Kidney epithelial cell (primary cell): ENCODE measurements around the gene KLHL34. TPM values are rescaled to one million over a fixed set of nuclear protein-coding genes. Genes with fewer than 3 reads are reported as not detected.

Experiments used
- DNase-seq: peaks from one replicate; pipeline ENCODE4 v3.0.0-alpha.2; 2010; ENCODE audit warnings: low read depth
- H3K27me3 ChIP-seq: 2 replicates; pipeline ENCODE4 v1.6.0; 2011; ENCODE audit warnings: low read length; ENCODE audit not compliant: control insufficient read depth, insufficient read depth
- H3K36me3 ChIP-seq: 2 replicates; pipeline ENCODE4 v1.5.1; 2011; ENCODE audit warnings: low read length; ENCODE audit not compliant: control insufficient read depth, insufficient read depth
- H3K4me3 ChIP-seq: 2 replicates; pipeline ENCODE4 v1.5.1; 2011; ENCODE audit warnings: low read depth, mild to moderate bottlenecking, control low read depth, low read length
- total RNA-seq: library from RNA; depleted of rRNA; stranded (reverse); fragments of >200 nt; gene quantifications from 2 replicates; pipeline ENCODE4 v1.2.3, GENCODE V29; 2015
- TF ChIP-seq, protein P1 (sequence below): IDR thresholded peaks from 2 replicates; pipeline ENCODE4 v1.5.1; 2011; ENCODE audit warnings: mild to moderate bottlenecking, moderate library complexity, low read length, control low read depth, inconsistent platforms; ENCODE audit not compliant: insufficient read depth, poor library complexity, severe bottlenecking

Gene KLHL34
- total RNA-seq, 1 donor from 2014 or later, result 0.04 TPM

DNA sequence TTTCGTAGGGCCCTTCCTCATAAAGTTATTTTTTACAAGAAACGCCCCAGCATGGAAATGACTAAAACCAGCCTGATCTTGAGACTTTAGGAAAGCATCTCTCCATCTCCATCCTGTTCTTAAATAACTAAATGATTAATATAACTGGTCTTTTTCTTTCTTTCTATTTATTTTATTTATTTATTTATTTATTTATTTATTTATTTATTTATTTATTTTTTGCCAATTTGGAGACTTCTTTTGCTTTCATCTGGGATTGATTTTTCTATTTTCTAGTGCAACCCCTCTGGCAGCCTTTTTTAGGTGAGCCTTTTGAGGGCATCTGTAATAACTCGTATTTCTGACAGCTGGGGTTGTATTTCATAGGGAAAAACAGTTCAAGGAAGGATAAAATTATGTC is 1.2 kb upstream of the KLHL34 start:
- TF ChIP-seq, protein P1, sequence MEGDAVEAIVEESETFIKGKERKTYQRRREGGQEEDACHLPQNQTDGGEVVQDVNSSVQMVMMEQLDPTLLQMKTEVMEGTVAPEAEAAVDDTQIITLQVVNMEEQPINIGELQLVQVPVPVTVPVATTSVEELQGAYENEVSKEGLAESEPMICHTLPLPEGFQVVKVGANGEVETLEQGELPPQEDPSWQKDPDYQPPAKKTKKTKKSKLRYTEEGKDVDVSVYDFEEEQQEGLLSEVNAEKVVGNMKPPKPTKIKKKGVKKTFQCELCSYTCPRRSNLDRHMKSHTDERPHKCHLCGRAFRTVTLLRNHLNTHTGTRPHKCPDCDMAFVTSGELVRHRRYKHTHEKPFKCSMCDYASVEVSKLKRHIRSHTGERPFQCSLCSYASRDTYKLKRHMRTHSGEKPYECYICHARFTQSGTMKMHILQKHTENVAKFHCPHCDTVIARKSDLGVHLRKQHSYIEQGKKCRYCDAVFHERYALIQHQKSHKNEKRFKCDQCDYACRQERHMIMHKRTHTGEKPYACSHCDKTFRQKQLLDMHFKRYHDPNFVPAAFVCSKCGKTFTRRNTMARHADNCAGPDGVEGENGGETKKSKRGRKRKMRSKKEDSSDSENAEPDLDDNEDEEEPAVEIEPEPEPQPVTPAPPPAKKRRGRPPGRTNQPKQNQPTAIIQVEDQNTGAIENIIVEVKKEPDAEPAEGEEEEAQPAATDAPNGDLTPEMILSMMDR, result no peak

DNA sequence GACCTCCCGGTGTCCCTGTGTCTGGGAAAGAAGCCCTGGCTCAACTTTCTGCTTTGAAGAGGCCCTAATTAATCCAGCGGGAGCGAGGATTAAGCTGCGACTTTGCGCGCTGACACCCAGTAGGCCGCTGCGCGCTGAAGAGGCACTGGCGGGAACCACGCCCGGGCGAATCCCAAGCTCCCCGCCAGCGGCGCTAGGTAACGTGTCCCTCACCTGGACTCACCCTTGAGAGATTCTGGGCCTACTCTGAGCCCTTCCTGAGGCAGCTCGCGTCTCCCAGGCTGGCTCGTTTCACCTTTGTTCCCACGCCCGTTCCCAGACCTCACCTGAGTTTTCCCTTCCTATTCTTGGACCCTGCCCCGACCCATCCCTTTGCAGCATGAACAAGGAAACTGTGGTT is 616 bp upstream of the KLHL34 start:
- Histone ChIP-seq H3K36me3 (no peaks in the 10 kb centered on the region), H3K27me3 (peaks cover 10% of the 10 kb centered on the region), H3K4me3 (no peak overlapping the region)
- no peak for DNase-seq
- TF ChIP-seq, protein P1, result no peak

More for the DNA sequence above, 1.2 kb upstream of the KLHL34 start:
- Histone ChIP-seq H3K36me3 (no peaks in the 10 kb centered on the region), H3K27me3 (peaks cover 10% of the 10 kb centered on the region), H3K4me3 (no peak overlapping the region)
- no peak for DNase-seq

DNA sequence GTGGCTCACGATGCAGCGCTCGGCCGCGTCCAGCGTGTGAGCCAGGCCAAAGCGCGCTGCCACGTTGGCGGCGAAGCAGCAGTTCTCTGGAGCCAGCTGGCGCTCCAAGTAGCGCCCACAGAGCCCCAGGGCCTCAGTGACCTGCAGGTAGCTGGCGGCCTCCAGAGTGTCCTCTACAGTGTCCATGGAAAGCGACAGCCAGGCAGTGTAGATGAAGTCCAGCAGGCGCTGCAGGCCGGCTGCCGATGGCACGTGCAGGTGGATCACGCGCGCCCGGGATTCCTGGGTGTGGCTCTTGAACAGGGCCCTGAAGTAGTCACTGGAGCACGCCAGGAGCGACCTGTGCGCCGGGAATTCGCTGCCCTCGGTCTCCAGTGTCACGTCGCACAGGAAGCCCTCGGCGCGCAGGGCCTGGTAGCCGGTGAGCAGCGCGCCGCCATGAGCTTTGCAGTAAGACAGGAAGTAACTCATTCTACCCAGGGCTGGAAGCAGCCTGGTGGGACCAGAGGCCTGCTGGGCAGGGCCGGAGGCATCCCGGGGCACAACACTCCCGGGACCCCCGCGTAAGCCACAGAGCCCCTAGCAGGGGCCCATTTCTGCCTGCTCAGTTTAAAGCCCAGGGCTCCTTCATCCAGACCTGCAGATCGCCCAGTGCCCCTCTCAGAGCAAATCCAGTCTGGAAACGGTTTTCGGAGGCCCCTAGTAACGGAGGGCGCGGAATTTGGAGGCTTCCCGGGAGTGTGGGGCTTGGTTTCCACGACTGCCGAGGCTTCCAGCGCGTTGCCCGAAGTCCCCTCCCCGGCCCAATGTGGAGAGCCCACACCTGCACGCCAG is 595 bp downstream of the KLHL34 start:
- TF ChIP-seq, protein P1, result no peak
- no peak for DNase-seq
- no peak overlapping the region for H3K4me3 ChIP-seq
- H3K27me3 ChIP-seq, result peaks cover 10% of the 10 kb centered on the region
- no peaks in the 10 kb centered on the region for H3K36me3 ChIP-seq

DNA sequence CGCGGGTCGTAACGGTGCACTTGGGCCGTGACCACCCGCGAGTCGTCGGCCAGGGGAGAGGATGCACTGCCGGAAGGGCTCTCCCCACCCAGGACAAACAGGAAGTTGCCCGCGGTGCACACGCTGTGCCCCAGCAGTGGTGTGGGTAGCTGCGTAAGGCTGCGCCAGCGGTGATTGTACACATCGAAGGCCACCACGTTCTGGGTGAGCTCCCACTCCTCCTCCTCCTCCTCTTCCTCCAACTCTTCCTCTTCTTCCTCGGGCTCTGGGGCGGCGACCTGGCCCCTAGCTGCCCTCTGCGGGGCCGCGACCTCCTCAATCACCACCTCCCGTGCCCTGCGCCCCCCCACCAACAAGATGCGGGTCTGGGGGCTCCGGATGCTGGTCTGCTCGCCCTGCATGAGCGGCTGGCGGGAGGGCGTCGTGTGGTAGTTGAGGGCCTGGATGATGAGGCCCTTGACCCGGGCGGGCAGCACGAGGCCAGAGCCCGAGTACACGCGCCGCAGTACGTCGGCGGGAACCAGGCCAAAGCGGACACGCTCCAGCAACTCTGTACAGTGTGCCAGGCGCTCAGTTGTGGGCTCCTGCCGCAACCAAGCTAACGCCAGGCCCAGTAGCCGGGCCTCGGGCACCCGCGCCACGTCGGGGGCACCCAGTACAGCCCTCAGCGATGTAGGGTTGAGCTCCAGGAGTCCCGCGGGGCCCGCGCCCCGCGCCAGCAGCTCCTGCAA is 1.4 kb downstream of the KLHL34 start:
- TF ChIP-seq, protein P1, result no peak
- Histone ChIP-seq H3K36me3 (no peaks in the 10 kb centered on the region), H3K27me3 (peaks cover 10% of the 10 kb centered on the region), H3K4me3 (no peak overlapping the region)
- no peak for DNase-seq

DNA sequence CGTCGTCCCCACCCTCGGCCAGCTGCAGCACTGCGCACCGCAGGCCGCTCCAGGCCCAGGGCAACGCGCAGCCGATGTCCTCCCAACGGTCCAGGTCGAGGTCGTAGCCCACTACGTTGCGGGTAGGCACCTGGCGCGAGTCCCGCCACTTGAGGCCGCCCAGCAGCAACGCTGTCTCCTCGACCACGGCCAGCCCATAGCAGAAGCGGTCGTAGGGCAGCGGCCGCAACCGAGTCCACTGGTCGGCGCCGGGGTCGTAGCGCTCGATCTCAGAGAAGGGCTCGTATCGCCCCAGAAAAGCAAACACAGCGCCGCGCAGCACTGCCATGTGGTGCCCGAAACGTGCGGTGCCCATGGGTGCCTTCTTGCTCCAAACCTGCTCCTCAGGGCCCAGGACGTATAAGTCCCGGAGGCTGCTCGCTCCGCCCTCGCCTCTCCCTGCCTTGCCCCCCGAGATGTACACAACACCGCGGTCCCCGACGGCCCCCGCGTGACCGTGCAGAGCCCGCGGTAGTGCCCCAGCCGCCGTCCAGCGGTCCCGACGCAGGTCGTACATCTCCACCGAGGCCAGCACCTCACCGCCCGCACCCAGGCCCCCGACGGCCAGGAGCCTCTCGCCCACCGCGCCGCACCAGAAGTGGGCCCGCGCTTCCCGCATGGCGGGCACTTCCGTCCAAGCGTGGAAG is 2.1 kb downstream of the KLHL34 start:
- Histone ChIP-seq H3K4me3 (peak overlapping the region; percentile 15), H3K27me3 (peaks cover 10% of the 10 kb centered on the region), H3K36me3 (no peaks in the 10 kb centered on the region)
- TF ChIP-seq, protein P1, result no peak
- no peak for DNase-seq
